Activated CD8-positive, alpha-beta memory T cell treated with anti-CD3 and anti-CD28 coated beads, Interleukin-2, amount 50 U/mL, for 4 hours (primary cell): ENCODE measurements around the gene TLR2.

ENCODE experiments used
- DNase-seq: peaks from one replicate; pipeline ENCODE4 v3.0.0-alpha.2; 2020

TLR2 gene, protein sequence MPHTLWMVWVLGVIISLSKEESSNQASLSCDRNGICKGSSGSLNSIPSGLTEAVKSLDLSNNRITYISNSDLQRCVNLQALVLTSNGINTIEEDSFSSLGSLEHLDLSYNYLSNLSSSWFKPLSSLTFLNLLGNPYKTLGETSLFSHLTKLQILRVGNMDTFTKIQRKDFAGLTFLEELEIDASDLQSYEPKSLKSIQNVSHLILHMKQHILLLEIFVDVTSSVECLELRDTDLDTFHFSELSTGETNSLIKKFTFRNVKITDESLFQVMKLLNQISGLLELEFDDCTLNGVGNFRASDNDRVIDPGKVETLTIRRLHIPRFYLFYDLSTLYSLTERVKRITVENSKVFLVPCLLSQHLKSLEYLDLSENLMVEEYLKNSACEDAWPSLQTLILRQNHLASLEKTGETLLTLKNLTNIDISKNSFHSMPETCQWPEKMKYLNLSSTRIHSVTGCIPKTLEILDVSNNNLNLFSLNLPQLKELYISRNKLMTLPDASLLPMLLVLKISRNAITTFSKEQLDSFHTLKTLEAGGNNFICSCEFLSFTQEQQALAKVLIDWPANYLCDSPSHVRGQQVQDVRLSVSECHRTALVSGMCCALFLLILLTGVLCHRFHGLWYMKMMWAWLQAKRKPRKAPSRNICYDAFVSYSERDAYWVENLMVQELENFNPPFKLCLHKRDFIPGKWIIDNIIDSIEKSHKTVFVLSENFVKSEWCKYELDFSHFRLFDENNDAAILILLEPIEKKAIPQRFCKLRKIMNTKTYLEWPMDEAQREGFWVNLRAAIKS

DNA sequence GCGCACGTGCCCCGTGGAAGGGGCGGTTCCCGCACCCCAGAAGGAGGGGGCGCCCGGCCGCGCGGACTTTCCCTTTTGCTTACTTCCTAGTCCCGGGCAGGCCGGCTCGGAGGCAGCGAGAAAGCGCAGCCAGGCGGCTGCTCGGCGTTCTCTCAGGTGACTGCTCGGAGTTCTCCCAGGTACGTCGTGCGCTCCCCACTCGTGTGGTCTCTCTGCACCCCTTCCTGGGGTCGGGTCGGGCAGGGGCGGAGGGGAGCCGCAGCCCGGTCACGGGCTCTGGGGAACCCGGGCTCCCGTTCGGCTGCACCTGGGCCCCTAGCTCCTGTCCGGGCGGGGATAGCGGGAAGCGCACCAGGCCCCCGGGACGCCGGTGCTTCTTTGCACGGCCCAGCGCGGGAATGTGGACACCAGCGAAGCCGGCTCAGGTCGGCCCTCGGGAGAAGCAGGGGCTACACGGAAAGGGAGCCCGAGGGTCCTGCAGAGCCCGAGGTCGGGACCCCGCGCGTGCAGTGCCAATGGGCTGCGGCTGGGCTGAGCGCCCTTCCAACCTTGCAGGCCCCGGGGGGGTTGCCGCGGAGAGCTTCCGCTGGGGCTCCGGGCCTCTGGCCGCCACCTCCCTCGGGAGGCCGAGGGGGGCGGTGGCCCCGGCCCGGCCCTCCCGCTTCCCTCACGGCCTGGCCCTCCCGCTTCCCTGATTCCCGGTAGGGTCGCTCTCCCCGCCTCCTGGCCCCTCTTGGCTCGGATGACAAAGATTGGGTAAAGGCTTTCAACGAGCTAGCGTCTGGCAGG, at the start of gene TLR2:
TSS of gene TLR2 (plus strand) at position 99 of the 789 bp plus-strand sequence. CDS start 18,628 bp downstream, outside the sequence.
- DNase-seq = peak; percentile 70

DNA sequence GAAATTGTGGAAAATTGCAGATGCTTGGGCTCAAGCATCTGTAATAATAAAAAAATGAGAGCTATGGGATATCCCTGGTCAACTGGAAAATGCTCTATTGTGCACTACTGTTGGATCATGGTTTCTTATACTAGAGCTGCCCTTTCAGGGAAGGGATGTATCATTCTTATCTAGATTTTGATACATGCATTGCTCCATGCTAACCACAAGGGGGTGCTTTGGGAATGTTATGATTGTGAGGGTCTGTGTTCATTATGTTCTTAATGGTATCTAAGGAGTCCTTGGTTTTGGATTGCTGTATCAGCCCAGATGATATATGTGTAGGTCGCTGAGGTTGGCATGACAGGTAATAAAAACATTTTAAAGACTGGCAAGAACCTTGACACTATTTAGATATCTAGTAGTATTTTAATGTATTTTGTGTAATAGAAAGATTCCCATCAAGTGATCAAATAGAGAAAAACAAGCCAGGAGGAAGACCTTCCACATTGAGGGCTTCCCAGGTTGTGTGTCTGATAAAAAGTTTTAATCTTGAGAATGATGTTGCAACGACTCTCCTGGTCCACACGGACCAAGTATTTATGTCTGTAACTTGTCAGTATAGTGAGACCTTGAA, 49.2 kb upstream of the TLR2 start:
- no peak for DNase-seq

DNA sequence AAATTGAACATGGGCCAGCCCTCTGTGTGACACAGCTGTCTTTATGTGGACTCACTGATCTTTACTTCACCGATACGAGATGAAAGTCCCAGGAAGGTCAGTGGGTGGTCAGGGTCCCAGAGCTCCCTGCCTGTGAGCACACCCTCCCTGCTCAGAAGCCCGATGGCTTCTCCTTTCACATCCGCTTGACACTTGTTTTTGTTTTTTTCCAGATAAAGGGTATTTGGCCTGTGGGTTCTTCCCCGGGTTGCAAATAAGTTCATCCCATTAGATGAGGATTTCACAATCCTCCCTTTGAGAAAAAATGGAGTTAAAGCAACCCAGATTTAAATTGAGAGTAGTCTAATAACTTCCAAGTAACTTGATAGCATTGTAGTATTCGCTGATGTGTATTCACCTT, 48.2 kb upstream of the TLR2 start:
- DNase-seq = no peak

DNA sequence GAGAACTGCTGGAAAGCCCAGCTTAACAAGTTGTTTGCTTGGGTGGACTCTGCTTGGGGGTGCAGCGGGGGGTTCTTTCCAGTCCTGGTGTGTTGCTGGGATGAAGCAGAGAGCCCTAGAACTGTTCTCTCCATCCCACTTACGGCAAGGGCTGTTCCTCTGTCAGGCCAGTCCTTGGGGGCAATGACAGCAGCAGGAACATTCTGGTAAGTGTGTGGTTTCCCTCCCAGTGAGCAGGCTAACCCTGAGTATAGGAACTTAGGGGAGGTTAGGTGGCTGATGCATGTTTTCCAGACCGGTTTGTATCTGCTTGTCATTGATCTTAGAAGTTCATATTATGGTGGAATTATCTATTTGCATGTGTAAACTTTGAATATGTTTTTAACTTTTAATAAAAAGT, 46.9 kb upstream of the TLR2 start:
- no peak for DNase-seq

DNA sequence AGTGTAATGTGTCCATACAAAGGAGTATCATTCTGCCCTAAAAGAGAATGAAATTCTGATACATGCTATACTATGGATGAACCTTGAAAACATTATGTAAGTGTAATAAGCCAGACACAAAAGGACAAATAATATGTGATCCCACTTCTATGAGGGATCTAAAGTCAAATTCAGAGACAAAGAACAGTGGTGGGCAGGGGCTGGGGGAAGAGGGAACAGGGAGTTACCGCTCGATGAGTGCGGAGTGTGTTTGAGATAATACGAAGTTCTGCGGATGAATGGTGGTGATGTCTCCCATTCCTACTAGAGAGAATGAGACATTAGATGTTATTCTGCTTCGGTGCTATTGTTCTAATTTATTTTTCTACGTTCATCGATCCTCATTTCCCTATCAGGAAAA, 46.1 kb upstream of the TLR2 start:
- no peak for DNase-seq

DNA sequence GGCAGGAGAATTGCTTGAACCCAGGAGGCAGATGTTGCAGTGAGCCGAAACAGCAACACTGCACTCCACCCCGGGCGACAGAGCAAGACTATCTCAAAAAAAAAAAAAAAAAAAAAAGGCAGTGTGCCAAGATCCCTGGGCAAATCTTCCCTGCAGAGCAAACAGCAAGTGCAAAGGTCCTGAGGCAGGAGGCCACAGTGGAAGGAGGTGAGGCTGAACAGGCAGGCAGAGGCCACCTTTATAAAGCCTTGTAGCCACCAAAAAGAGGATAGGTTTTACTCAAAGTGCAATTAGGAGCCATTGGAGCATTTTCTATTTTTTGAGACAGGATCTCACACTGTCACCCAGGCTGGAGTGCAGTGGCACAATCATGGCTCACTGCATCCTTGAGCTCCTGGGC, 45.1 kb upstream of the TLR2 start:
- no peak for DNase-seq

DNA sequence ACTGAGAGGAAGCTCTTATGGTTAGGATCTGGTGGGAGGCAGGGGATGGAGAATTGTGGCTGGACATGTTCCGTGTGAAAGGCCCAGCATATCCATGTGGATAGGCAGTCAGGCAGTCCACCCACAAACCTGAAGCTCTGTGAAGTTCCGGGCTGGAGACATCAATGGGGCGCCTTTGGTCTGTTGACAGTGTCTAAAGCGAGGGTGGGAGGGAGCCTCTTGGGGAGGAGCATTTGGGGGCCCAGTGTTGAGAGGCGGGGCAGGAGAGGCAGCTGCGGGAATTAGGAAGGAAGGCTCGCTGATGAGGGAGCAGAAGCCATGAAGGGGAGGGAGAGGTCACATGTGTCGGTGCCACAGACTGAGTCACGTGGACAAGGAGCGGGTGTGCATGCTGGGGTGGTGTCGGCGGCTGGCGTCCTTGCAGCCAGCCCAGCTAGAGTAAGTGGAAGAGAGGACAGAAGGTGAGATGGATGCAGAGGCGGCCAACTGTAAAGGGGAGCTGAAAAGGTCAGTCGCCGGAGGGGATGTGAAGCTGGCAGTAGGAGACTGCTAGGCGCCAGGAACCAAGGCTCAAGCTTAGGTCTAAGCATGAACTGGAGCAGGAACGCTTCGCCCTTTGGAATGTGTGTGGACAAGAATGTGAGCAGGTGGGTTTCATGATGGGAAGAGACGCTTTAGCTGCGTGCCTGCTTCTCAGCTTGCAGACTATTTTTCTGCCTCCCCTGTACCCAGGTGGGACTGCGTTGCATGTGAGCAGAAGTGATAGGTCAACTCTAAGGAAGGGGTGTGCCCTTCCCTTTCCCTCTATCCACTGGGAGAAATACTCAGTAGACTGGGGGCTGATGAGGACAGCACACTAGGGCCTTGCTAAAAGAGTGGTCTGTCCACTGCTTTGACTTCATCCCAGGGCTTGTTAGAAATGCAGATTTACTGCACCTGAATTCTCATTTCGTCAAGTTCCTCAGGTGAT, 44.0 kb upstream of the TLR2 start:
- DNase-seq = no peak

DNA sequence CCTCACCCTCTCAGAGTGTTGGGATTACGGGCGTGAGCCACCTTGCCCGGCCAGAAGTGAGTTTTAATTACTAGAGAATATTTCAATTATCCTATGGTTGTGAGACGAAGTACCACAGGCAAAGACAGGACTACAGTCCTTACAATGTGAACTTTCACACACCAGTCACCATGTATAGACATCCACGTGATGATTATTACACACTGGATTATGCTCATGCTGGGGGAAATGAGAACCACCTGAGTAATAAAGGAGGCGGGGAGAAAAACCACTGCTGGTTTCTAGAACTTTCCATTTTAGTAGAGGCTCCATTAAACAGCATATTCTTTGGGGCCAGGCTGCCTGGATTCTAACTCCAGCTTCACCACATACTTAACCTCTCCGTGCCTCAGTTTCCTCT, 42.5 kb upstream of the TLR2 start:
- DNase-seq = no peak

DNA sequence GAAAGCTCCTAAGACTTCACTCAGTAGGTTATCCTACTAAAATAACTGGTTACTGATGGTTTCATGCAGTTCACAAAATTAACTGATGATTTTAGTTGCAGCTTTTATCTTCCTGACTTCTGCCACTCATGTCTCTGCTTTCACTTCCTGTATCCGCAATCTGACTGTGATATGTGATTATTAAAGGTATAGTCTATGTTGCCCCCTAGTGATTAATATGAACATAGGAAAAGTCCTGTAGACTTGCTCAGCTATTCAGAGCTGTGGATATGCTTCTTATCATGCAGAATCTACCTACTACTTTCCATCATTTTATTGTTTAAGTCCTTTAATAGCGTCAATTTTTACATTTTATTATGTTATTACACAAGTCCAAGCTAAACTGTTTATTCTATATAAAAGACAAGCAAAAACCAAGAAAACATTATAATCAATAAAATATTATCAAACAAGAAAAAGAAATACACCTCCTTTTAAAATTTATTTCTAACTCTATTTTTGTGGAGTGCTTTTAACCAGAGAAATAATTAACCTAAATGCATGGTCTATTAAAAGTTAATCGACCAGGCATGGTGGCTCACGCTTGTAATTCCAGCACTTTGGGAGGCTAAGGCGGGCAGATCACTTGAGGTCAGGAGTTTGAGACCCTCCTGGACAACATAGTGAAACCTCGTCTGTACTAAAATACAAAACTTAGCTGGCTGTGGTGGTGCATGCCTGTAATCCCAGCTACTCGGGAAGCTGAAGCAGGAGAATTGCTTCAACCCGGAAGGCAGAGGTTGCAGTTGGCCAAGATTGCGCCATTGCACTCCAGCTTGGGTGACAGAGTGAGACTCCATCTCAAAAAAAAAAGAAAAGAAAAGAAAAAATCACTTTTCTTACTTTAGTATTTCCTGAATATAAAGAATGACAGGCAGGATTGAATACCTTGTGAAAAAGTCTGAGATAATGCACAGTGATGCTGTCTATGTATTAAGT, 40.4 kb upstream of the TLR2 start:
- no peak for DNase-seq

DNA sequence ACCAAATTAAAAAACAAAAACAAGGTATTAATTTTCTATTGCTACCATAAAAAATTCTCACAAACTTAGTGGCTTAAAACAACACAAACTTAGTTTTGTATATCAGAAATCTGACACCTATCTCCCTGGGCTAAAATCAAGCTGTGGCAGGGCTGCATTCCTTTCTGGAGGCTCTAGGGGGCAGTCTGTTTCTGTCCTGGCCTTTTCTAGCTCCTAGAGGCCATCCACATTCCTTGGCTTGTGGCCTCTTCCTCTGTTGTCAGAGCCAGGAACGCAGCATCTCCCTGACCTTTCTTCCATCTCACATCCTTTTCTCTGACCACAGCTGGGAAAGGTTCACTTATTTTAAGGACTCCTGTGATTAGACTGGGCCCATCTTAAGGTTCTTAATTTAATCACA, 38.9 kb upstream of the TLR2 start:
- no peak for DNase-seq

DNA sequence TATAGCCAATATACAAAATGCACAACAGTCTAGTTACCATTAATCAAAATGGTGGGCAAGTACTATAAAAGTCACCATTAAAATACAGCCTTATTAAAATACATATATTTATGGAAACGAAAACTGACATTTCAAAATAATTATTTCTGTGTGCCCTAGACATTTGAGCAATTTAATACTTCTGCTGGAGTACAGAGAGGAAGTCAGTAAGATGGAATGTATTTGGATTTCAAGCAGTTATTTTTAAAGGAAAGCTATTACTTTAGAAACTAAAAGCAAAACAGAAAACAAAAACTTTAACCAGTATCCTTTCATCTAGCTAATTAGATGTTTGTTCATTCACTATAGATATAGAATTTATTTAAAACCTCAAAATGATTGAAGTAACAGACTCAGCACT, 37.8 kb upstream of the TLR2 start:
- DNase-seq = no peak

DNA sequence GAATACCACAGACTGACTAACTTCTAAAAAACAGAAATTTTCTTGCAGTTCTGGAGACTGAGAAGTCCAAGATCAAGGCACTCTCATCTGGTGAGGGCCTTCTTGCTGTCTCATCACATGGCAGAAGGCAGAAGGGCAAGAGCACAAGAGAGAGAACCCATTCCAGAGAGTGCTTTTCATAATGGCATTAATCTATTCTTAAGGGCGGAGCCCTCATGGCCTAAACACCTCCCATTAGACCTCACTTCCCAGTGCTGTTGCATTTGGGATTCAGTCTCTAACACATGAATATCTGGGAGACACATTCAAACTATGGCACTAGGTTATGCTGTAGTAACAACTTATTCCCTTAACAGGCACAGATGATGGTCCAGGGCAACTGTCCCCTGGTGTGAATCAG, 37.1 kb upstream of the TLR2 start:
- DNase-seq = no peak

DNA sequence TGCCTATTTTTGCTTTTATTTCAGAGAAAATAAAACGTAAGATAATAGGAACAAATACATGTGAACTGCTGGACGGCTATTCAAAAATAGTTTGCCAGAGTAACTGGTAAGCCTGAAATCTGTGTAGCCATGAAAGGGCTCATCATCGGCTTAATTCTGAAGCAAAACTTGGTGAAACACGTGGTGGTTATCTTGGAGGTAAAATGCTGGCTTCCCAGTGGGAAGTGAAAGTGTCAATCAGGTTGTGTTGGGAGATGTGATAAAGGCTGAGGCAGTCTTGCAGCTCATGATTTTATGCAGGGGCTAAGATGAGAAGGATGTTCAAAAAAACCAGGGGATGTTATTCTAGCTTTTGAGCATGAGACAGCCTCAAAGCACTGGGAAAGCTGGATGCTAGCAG, 36.1 kb upstream of the TLR2 start:
- no peak for DNase-seq

DNA sequence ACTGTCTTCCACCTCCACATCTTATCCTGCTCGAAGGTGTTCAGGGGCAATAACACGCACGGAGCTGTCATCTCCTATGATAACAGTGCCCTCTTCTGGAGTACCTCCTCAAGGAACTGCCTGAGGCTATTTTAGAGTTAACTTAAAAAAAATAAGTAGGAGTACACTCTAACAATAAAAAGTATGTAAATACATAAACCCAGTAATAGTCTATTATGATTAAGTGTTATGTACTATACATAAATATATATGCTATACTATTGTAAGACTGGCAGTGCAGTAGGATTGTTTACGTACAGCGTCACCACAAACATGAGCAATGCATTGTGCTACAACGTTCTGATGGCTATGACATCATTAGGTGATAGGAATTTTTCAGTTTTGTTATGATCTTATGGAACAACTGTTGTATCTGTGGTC, 34.5 kb upstream of the TLR2 start:
- no peak for DNase-seq

DNA sequence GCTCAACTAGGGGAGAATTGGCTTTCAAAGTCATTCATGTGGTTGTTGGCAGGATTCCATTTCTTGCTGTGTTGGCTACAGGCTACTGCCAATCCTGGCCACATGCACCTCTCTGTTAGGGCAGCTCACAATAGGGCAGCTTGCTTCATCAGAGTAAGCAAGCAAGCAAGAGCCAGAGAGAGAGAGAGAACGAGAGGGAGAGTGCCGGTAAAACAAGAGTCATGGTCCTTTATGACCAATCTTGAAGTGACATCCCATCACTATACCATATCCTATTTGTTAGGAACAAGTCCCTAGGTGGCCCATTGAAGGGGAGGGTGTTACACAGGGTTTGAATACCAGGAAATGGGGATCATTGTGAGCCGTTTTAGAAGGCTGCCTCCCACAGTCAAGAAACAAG, 33.0 kb upstream of the TLR2 start:
- DNase-seq = no peak

DNA sequence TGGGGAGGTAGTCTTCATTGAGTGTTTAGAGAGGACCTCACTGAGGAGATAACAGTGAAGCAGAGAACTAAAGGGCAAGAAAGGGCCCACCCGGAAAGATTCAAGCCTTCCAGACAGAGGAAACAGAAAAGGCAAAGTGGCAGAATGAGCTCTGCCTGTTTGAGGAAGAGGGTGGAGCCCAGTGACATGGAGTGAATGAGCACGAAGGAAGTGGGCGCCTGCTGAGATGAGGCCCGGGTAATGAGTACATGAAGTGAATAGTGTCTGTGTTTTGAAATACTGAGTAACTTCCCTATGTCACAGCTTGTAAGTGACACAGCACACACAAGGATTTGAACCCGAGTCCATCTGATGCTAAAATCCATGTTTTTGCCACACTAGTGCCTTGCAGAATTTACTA, 32.5 kb upstream of the TLR2 start:
- DNase-seq = peak; percentile 45

DNA sequence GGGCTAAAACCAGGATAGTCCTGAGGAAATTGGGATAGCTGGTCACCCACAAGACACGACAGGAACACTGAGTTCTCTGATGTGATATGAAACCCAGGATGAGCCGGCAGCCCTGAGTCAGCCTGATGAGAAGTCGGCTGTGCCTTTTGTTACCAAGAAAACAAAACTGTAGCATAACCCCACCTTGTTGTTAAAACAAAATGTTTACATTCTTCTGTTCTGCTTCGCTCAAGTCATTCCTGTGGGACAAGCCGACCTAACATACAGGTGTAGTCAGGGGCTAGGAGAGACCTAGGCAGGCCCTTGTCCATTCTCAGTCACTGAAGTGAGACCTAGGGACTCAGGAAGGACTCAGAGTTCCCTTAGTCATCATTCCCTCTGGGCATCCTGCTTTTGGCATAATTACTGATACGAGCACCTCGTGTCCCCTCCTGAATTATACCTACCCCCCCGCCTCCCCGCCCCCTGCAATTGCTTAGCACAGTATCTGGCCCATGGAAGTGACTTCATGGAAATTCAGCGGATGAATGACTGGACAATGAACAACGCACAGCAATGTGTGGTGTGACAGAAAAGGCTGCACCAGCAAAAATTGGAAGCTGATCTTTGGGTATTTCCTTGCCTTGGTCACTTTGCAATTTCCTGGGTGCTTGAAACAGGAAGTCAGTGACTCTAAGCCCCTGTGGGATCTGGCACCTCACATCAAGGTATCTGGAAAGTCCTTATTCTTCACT, 31.9 kb upstream of the TLR2 start:
- DNase-seq = no peak

DNA sequence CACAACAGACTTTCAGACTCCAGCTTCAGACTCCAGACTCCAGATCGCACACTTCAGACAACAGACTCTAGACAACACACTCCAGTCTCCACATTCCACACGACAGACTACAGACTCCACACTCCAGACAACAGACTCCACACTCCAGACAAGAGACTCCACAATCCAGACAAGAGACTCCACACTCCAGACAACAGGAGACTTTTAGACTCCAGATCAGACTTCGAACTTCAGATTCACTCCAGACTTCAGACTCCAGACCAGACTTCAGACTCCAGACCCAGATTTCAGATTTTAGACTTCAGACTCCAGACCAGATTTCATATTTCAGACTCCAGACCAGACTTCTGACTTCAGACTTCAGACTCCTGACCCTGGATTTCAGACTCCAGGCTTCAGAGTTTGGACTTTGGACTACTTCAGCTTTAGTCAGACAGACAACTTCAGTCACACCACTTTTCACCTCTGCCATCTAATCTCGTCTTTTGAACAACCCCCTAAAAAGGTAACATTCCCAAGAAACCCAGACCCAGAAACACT, 29.0 kb upstream of the TLR2 start:
- DNase-seq = no peak

DNA sequence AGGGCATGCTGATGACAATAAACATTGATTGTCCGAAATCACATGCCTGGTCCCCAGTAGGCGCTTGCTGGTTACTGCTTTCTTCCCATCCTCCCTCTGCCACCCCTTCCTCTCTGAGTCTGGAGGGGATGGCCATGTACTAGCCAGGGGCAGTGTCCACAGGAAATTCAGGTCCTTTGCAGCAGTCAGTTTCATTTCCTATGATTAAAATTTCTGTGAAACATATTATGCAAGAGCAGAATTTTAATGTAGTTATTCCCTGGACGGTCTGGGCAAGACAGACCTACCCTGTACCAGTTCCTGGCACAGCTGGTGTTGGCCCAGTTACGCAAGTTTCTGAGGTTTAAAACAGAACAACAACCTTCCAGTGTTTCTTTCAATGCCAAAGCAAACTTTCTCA, 28.2 kb upstream of the TLR2 start:
- no peak for DNase-seq
